SK-MEL-5 (cell line): ENCODE measurements around the gene ITPK1. TPM values are rescaled to one million over a fixed set of nuclear protein-coding genes. Genes with fewer than 3 reads are reported as not detected.
"Not testable (repeated sequence)": the region's sequence is repeated elsewhere in the genome, so short reads cannot be mapped to it uniquely, and the experiment has no call there.

Experiments used
- DNase-seq: peaks from one replicate; pipeline ENCODE4 v3.0.0-alpha.2; 2016; ENCODE audit warnings: low read depth, low spot score
- in situ Hi-C: cut with HindIII; loops from 2 replicates; pipeline ENCODE4 v1.10.0; 2016; ENCODE audit warnings: low sequenced_read_pairs, high pct_unique_total_duplicates, low pct_unique_long_range_greater_than_20kb
- polyA plus RNA-seq, 2 experiments: library from polyadenylated mRNA; depleted of rRNA; stranded (reverse); fragments of >200 nt; gene quantifications; 2 replicates each; pipeline ENCODE4 v1.2.3, GENCODE V29; 2015
- total RNA-seq: library from RNA; depleted of rRNA; stranded (reverse); fragments of >200 nt; shearing (Covaris generic); gene quantifications from 2 replicates; pipeline ENCODE4 v1.2.3, GENCODE V29; 2014; rRNA removed

The ITPK1 gene
- total RNA-seq: 45.2 and 45.6 TPM in 2 replicates
- polyA plus RNA-seq (2015; cell fraction: cytosol; rRNA removed): 72.6 and 73.8 TPM in 2 replicates
- polyA plus RNA-seq (2015; cell fraction: nucleus; rRNA removed): 37.9 and 60.8 TPM in 2 replicates

DNA sequence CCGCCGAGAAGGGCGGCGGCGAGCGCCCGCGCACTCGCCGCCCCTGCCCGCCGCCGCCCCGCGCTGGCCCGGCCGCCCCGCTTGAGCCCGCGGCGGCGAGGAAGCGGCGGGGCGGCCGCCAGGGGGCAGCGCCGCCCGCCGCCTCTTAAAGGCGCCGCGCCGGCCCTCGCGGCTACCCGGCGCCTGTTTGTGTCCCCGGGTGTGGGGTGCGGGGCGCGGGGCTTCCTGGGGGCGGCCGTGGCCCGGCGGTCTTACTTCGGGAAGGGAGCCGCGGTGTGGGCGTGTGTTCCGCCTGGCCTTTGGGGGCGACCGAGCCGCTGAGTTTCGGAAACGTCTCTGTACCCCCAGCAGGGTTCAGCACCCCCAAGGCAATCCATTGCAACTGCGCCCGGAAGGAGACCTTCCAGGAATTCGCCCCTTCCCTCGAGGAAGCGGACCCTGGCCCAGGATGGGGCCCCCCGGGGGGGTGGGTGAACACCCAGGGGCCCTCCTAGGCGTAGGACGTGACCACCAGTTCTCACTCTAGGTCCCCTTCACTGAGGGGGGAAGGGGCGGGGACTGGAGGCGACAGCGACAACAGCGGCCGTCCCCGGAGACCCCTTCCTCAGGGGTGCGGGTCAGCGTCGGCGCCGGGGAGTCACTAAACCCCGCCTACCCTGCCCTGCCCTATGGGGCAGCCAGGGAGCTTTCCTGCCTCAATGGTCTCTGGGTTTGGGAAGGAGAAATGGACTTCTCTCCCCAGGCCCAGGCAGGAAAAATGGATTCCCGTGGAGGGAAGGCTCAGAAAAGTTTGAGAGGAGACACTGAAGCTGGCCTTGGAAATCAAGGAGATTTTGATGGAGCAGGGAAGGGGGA is at the start of gene ITPK1:
Gene ITPK1, minus strand, starts transcription at position 105 of the 855 bp plus-strand sequence. CDS start 762 bp downstream, outside the sequence.
- peak; percentile 56 for DNase-seq
- in situ Hi-C loops: no loop called here

DNA sequence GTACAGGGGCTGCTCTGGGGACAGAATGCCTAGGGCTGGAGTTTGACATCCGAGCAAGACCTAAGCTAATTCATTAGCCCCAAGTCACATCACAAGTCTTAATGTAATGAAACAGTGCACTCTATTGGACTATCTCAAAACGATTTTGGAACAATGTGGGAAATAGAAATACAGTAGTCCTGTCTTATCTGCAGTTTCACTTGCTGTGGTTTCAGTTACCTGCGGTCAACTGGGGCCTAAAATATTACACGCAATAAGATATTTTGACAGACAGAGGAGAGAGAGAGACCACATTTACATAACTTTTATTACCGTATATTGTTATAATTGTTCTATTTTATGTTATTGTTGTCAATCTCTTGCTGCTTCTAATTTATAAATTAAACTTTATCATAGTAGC is 47.8 kb upstream of the ITPK1 start:
- no peak for DNase-seq
- in situ Hi-C loops: no loop called here

DNA sequence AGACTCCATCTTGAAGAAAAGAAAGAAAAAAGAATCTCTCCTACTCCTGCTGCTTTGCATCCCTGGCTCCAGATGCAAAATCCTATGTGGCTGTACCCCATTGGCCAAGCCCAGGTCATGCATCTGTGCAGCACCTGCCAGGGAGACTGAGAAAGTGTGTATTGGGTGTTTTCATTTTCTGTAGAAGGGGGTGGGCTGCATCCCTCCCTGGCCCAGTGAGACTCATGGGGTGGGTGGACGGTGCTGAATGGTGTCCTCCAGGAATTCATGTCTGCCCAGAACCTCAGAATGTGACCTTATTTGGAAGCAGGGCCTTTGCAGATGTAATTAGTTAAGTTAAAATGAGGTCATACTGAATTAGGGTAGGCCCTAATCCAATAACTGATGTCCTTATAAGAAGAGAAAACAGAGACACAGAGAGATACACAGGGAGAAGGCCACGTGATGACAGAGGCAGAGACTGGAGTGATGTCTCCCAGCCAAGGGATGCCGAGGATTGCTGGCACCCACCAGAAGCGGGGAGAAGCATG is 45.8 kb upstream of the ITPK1 start:
- in situ Hi-C loops: no loop called here

DNA sequence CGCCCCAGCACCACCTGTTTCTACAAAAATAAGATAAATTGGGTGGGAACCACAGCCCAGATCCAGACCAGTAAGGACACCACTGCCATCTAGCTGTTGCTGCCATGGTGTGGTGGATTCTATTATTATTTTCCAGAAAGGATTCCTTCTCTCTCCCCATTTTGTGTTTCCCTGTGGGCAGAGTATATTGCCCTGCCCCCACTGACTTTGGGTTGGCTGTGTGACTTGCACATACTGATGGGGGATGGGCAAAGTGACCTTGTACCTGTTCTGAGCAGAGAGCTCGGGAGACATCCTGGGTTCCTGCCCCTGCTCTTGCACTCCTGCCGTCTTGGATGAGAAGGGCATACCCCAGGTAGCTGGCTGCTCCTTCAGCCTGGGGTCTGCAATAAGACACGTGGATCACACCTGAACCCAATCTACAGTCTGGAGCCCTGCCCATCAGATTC is 44.7 kb upstream of the ITPK1 start:
- DNase-seq: peak; percentile 67
- in situ Hi-C loops: no loop called here

More for the DNA sequence above, 45.8 kb upstream of the ITPK1 start:
- no peak for DNase-seq

DNA sequence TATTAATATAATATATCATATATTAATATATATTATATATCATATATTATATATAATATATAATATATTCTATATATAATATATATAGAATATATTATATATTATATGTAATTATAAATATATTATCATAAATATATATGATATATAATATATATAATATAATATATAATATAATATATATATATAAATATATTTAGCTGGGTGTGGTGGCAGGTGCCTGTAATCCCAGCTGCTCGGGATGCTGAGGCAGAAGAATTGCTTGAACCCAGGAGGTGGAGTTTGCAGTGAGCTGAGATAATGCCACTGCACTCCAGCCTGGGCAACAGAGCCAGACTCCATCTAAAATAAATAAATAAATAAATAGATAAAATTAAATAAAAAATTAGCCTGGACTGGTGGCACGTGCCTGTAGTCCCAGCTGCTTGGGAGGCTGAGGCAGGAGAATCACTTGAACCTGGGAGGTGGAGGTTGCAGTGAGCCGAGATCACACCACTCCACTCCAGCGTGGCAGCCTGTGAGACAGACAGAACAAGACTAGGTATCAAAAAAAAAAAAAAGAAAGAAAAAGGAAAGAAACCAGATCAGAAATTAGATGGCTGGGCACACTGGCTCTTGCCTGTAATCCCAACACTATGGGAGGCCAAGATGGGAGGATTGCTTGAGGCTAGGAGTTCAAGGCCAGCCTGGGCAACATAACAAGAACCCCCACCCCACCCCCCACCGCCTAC is 44.1 kb upstream of the ITPK1 start:
- in situ Hi-C loops, DNase-seq: not testable (repeated sequence)

DNA sequence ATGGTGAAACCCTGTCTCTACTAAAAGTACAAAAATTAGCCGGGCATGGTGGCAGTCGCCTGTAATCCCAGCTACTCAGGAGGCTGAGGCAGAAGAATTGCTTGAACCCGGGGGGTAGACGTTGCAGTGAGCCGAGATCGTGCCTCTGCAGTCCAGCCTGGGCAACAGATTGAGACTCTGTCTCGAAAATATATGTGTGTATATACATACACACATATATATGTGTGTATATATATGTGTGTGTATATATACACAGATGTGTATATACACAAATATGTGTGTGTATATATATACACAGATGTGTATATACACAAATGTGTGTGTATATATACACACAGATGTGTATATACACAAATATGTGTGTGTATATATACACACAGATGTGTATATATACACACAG is 42.6 kb upstream of the ITPK1 start:
- DNase-seq, in situ Hi-C loops: not testable (repeated sequence)

DNA sequence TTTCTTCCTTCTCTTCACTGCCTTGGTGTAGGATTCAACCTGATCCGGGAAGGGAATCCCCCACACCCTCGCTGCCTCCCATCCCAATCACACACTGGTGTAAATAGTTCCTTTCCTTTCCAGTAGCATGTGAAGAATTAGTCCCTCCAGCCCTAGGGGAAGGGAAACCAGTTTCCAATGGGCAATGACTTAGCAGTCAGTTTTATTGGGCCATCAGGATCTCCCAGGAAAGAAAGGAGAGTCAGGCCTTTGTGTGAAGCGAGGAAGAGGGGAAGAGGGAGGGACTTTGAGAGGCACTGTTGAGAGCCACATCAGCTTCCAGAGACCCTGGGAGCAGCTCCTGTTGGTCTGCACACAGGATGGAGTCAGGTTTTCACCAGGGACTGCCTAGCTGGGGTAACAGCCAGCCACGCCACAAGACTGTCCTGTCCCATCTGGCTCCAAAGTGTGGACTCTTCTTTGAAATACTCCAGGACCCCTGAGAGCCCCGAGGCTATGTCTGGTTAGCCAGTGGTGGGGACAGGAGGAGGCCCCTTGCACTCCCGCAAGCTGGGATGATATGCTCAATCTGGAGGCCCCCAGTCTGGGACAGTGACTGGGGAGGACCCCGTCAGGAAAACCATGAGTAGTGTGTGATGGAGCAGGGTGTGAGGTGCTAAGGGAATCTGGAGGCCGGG is 41.1 kb upstream of the ITPK1 start:
- in situ Hi-C loops: no loop called here
- DNase-seq: peak; percentile 23

DNA sequence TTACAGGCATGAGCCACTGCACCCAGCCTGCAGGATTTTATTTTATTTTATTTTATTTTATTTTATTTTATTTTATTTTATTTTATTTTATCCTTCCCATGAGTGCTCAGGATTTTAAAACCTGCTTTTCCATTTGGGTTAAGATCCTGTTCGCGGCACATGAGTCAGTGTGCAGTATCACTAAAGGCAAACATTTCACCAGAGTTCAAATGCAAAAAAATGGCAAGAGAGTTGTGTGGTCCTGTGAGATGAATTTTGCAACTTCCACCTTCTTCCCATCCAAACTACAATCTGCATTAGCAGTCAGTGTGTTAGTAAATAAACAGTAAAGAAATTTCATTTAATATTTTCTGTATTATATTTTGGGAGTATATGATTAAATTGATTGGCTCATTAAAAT is 39.9 kb upstream of the ITPK1 start:
- in situ Hi-C loops: no loop called here
- no peak for DNase-seq

DNA sequence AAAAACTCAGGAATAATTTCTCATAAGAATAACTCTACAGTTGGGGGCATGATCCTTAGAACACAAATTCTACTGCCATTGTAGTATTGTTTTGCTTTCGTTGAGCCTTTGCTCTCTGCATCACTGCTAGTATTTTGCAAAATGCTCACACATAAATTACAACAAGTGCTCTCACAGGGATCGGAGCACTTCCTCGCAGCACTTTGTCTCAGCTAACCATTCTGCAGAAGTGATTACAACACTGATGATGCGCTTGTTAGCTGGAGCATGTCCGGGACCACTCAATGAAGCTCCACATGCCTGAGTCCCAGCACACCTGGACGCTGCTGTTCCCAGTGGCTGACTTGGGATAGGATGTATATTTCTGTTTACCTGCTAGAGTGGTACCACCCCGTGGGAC is 37.4 kb upstream of the ITPK1 start:
- DNase-seq: no peak
- in situ Hi-C loops: no loop called here

DNA sequence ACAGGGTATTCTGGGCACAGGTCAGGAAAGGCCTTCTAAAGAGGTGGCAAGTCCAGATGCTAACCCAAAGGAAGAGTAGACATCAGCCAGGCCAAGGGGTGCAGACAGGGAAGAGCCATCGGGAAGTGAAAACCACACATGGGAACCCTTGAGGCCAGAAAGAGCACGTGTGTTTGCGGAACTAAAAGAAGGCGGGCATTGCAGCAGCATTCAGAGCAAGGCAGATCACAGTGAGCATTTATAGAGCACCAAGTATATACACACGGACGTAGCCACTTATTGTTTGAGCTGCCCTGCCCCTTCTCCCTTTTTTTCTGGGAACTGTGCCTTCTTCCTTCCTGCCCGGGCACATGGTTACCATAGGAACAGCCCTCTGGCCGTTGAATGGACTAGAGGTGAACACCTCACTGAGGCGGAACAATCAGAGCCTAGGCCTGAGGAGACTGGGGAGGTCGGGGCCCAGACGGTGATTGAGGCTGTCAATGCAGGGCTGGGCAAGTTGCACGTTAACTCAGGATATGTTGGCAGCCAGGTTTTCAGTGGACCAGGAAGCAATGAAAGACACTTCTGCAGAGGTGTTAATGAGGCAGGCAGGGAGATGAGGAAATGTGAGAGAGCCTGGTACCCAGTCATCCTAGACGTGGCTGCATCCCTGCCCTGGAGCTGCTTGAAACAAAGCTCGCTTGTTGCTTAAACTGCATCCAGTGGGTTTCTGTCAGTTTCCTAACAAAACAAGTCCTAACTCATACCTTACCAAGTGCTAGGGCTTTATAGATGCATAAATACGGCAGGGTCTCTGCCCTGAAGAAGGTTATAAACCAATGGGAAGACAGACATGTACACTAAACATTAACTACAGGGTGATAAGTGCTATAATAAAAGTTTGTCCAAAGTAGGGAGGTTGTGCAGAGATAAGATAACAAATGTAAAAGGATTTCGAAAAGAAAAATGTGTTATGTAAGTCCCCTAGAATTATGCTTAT is 34.8 kb upstream of the ITPK1 start:
- no peak for DNase-seq
- in situ Hi-C loops: no loop called here

DNA sequence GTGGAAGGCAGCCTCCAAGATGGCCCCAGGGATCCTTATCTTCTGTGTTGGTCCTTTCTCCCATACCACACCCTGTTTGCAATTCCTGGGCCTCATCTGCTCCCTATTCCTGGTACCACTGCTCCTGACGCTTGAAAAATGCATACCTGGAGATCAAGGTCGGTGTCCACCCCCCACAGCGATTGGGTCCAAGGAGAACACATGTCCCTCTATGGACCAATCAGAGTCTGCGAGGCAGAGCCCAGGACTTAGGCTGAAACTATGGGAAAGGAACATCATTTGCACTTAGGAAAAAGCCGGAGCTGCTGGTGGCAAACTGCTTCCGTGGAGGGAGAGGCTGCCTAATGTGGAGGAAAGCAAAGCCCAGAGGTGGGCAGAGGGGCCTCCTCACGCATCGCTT is 33.3 kb upstream of the ITPK1 start:
- DNase-seq: no peak
- in situ Hi-C loops: loop anchor here (25.0 kb wide), 1 partner anchor 187 kb away; no protein-coding TSS in a partner anchor

DNA sequence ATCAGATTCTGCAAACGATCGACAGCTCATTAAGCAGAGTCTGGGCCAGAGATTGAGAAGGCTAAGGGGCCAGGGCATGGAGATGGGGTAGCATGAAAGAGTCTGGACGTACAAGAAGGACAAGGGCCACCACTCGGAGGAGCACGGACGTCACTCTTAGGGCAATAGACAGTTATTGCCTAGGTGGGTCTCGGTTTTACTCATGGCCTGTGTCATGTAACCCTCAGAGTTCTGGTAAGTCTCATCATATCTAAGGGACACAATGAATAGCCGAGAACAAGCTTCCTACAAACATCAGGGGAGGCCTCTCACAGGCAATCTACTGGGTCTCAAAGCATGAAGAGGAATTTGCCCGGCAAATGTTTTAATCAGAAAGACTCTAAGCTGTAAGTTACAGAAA is 30.4 kb upstream of the ITPK1 start:
- in situ Hi-C loops: loop anchor here (25.0 kb wide), 1 partner anchor 184 kb away; no protein-coding TSS in a partner anchor
- no peak for DNase-seq

DNA sequence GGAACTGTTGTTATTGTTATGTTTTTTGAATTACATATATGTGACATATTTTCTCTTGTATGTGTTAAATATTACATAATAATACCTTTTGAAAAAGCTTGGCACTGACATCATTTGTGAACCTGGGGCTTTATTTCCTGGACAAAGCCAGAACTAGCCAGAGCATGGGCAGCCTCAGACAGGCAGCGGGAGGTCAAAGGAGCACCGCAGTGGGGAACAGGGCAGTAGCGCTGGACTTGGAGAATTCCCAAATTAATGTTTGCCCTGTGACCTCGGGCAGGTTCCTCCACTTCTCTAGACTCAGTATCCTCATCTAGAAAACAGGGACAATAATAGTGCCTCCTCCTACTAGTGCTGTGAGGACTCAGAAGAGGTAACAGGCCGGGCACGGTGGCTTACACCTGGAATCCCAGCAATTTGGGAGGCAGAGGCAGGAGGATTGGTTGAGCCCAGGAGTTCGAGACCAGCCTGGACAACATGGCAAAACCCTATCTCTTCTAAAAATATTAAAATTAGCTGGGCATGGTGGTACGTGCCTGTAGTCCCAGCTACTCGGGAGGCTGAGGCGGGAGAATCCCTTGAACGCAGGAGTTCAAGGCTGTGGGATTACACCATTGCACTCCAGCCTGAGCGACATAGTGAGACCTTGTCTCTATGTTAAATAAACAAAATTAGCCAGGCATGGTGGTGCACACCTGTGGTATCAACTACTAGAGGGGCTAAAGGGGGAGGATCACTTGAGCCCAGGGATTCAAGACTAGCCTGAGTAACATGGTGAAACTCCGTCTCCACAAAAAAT is 27.3 kb upstream of the ITPK1 start:
- no peak for DNase-seq
- in situ Hi-C loops: loop anchor here (25.0 kb wide), 1 partner anchor 181 kb away; no protein-coding TSS in a partner anchor

DNA sequence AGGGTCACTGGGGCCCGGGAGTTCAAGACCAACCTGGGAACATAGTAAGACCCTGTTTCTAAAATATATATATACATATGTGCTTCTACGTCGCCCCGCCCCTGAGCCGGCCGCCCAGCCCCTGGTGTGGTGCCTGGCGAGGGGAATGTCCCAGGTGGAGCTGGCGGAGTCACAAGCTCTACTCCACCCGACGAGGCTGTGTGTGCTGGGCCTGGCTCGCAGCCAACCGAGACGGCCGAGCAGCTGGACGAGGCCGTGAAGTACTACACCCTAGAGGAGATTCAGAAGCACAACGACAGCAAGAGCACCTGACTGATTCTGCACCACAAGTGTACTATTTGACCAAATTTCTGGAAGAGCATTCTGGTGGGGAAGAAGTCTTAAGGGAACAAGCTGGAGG is 22.1 kb upstream of the ITPK1 start:
- in situ Hi-C loops: loop anchor here (25.0 kb wide), 1 partner anchor 176 kb away; no protein-coding TSS in a partner anchor
- no peak for DNase-seq

DNA sequence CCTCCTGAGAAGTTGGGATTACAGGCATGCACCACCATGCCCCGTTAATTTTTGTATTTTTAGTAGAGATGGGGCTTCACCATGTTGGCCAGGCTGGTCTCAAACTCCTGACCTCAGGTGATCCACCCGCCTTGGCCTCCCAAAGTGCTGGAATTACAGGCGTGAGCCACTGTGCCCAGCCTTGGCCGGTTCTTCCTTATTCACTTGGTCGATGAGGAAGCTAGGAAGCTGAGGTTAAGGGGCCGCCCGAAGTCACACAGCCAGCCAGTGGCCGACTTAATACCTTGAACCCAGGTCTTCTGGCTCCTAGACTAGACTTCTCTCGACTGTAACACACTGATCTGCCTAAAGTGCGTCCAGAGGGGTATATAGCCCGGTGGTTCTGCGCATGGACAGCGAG is 20.8 kb upstream of the ITPK1 start:
- DNase-seq: not testable (repeated sequence)
- in situ Hi-C loops: loop anchor here (25.0 kb wide), 1 partner anchor 174 kb away; no protein-coding TSS in a partner anchor

DNA sequence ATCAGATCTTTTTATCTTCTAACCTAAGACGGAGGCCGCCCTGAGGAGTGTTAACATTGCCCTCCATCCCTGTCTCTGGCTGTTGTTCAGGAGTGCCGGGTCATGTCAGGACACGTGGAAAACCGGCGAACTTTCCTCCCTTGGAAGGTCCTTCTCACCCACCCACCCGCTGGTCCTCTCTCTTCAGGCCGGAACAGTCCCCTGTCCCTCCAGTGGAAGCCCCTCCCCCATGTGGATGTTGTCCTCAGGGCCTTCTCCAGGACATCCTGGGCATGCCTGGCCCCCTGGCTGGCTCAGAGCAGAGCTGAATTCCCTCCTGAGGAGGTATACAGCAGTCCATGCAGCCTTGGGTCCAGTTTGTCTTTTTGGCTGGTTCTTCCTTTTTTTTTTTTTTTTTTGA is 20.3 kb upstream of the ITPK1 start:
- in situ Hi-C loops: loop anchor here (25.0 kb wide), 1 partner anchor 174 kb away; no protein-coding TSS in a partner anchor
- no peak for DNase-seq
